ENCODE data around the gene ANGPTL2.
A peak's percentile ranks its signal among the peaks of the same experiment; 100 is the strongest.

ANGPTL2 gene

DNA sequence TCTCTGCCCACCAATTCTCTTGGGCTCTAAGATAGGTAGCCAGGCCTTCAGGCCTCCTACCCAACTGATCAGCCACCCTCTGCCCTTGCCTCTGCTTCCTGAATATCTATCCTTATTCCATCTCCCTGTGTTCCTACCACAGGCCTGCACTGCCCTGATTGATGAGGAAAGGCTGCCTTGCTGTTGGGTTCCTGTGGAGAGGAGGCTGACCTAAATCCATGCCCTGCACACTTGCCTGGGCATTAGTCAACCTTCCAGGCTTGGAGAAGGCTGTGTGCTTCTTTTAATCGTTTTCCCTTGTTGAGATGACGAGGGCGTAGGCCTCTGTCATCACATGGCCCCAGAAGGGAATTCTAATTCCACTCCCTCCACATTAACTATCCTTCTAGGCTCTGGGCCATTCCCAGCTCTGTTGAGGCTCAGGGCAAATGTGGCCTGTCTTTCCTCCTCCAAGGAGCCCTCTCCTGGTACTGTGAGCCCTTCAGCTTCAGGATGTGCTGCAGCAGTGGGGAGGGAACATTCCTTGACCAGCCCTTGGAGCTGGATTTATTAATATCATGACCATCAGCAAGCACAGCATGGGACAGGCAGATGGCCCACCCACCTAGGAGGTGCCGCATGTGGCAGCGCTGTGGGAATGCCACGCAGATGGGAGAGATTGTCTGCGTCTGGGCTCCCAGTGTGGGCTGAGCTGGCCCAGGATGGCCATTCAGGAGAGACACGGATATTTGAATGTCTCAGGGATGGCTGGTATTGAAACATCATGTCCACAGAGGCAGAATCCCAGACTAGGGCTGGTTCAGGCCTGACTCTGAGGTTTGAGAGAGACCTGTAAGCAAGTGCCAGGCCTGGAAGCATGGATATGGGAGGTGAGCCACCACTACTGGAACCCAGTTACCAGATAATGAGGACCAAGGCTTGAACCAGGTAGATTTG is 40.9 kb downstream of the ANGPTL2 start:
- no peak for DNase-seq (ENCODE audit: low read depth, low spot score)
- no peak overlapping the region for H3K27ac ChIP-seq

DNA sequence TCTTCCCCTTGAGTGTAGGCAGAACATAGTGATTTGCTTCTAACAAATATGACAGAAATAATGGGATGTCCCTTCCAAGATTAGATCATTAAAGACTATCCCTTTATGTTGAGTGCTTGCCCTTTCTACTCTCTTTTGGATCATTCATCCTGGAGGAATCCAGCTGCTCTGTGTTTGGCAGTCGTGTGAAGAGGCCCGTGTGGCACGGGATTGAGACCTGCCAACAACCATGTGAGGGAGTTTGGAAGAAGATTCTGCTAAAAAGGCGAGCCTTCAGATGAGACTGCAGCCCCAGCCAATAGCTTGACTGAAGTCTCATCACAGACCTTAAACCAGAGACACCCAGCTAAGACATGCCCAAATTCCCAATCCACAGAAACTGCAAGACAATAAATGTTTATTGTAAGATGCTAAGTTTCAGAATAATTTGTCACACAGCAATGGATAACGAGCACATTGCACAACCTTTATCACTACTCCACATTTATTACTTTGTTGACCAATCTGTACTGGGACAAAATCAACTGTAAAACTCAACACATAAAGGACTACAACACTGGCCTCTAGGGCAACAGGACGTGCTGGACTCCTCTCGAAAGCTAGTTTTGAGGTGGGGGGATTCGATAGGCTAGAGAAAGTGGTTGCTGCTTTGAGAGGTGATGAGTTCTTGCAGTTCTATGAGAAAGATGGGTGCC is 42.8 kb downstream of the ANGPTL2 start:
- no peak overlapping the region for H3K27ac ChIP-seq
- no peak for DNase-seq (ENCODE audit: low read depth, low spot score)

DNA sequence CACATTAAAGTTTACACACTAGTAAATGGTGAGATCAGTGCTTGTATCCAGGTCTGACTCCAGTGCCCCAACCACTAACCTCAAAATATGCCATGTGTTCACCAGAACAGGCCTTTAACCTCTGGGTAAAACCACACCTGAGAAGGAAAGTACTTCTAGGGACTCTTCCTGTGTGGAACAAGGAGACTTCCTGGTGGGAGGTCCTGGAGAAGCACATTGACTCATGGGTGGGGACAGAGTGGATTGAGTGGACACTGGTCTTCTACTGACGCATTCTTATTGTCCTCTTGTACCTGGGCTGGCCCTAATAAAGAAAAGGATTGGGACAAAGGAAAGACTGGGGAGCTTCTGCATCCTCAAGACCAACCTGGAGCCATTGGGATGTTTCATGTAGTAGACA is 43.4 kb downstream of the ANGPTL2 start:
- DNase-seq (ENCODE audit: low read depth, low spot score) = no peak
- H3K27ac ChIP-seq = no peak overlapping the region

DNA sequence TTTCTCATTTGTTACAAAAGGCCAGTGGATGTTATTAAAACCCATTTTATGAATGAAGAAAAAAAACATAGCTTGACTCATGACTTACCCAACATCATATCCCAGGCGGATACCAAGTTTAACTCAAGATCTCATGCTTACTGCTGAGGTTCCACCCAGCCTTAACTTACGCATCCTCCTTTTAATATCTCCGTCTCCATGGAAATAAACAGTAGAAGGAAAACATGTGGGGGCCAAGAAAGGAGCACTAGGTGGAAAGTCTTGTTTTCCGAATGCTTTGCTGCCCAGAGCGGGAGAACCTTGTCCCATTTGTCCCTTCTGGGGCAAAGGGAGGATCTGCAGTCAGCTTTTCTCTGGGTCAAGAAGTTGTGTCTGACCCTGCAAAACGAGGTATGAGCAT is 44.1 kb downstream of the ANGPTL2 start:
- no peak for DNase-seq (ENCODE audit: low read depth, low spot score)
- H3K27ac ChIP-seq = no peak overlapping the region

DNA sequence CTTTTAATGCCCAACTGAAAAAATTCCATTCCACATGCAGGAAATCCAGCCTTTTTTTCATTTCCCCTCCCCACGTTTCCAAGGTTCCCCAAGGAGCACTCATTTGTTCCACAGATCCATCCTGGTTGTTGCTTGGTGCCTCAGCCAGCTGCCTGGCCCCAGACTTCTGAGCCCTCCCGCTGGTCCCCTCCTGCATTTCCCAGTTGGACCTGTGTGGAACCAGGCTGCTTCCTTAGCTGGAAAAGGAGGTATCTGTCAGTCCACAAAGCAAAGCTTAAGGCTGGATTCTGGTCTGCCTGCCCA is 44.8 kb downstream of the ANGPTL2 start:
- H3K27ac ChIP-seq = no peak overlapping the region
- DNase-seq (ENCODE audit: low read depth, low spot score) = no peak

DNA sequence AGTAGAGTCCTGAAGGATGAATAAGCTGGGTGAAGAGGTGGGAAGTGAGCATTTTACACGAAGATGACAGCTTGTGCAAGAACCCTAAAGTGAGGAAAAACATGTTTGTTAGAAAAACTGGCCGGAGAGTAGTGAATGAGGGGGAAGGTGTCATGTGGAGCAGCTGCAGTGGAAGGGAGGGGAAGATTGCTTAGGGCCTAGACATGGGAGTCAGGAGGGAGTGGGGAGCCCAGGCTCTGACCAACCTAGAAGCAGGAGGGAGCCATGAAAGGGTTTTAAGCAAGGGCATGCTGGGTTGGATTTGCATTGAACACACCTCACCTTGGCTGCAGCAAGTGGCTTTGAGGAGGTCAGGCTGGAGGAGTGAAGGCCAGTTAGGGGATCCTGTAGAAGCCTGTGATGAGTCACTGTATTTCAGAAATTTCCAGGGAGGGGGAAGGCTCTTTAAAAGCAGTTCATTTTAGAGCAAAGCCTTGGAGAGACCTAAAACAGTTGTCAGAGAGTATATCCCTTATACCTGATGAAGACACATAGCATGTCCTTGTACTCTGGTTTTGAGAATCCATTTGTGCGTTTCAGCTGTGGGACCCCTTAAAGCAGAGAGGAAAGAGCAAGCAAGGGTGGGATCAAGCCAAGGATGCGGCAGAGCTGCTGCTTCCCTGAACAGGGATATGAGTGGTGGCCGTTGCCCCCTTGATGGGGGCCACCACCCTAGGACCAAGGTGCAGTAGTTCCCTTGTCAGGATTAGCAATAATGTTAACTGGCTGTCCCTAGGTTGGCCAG is 45.4 kb downstream of the ANGPTL2 start:
- no peak overlapping the region for H3K27ac ChIP-seq
- no peak for DNase-seq (ENCODE audit: low read depth, low spot score)

DNA sequence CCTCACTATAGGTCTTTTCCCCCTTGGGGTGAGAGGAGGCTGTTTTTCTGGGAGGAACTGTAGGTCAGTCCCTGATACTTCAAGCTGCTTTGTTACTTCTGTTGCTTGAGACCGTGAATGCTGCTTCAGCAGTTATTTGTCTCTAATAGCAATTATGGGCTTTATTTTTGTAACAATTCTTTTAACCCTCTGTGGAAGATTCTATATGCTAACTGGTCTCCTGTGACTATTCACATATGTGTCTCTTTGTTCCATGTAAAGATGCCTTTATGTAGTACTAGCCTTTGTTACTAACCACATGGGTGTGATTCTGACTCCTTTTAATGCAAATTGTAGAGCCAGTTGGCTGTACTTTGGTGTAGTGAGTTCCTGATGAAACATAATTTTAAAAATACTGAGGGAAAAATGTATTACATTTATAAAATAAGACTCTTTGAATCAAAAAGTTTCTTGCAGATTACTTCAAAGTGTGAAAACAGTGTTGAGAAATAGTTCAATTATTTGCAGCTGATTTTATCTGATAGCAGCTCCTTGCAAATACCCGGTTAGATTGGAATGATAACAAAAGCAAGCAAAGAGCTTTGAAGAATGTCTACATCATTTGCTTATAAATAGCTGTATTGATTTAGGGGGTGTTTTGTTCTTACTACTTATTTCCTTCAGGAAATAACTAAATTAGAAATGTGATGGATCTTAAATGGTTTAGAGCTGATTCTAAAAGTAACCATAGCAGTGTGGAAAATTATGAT is 46.6 kb downstream of the ANGPTL2 start:
- no peak for DNase-seq (ENCODE audit: low read depth, low spot score)
- no peak overlapping the region for H3K27ac ChIP-seq

DNA sequence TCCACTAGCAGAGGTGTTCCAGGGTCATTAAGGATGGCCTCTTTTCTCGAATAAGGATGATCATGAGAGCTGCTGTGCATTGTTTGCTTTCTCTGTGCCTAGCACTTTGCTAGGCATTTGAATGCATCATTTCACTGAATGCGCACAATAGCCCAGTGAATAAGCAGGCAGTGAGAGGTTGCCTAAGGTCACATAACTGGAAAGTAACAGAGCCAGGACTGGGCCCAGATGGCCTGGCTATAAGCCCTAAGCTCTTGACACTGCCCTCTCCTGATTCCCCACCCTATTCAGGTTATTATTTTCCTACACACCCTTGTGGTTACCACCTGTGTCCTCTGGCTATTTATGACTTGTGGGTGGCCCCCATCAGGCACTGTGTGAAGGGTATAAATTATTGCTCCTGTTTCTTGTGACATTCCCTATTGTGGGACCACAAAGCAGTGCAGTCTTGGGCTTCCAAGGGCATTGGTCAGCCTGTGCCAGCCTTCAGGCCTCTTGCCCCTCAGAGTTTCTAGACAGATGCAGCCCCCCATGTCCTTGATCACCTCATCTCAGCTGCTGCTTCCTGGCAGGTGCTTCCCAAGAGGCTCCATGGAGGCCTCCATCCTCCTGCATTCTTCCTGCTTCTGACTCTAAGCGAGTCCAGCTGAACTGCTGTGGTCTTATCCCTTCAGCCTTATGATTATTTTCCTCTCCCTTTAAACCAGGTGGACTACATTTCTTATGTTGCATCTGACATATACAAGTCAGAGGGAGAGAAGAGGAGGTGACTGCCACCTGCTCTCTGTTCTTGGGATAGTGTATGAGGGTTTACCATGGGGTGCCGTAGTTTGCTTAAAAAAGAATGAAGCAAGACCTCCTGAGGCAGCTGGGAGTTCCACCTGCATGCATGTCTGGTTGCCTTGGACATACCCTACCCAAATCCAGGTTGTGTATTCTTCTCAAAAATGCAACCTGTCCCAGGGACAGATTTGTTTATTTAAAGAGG is 47.6 kb downstream of the ANGPTL2 start:
- DNase-seq (ENCODE audit: low read depth, low spot score) = no peak
- H3K27ac ChIP-seq = no peak overlapping the region

DNA sequence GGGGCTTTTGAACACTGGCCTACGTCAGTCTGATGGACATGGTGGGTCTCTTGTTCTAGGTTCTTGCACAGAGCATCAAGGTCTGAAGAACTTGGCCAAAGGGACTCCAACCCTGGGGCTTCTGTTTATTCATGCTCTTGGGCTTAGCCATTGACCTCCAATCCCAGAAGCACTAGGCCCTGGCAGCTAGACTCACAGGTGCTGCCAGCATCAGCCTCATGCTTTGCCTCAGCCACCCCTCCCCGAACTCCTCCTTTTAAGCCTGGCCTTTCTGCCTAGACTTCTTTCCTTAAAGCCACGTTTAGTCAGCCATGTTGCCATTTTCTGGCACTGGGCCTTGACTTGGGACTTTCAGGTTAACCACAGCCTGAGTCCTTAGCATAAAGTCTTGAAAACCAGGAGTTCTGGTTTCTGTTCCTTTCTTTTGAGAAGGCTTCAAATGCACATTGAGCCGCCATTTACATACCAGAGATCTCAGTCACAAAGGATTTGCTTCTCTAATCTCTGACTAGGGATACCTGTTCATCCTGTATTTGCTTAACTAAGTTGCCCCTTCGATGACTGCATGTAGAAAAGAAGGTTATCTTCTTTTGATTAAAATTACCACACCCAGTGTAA is 54.7 kb downstream of the ANGPTL2 start:
- peak overlapping the region; percentile 68 for H3K27ac ChIP-seq
- peak; percentile 83 for DNase-seq (ENCODE audit: low read depth, low spot score)

DNA sequence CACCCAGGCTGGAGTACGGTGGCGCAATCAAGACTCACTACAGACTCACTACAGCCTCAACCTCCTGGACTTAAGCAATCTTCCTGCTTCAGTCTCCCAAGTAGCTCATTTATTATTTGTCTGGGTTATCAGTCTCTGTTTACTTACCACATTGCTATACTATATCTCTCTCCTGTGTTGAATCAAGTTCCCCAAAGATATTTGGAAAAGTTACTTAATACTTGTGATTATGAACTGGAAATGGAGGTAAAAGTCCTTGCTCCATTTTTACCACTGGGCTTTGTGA is 55.6 kb downstream of the ANGPTL2 start:
- peak overlapping the region; percentile 68 for H3K27ac ChIP-seq
- no peak for DNase-seq (ENCODE audit: low read depth, low spot score)

DNA sequence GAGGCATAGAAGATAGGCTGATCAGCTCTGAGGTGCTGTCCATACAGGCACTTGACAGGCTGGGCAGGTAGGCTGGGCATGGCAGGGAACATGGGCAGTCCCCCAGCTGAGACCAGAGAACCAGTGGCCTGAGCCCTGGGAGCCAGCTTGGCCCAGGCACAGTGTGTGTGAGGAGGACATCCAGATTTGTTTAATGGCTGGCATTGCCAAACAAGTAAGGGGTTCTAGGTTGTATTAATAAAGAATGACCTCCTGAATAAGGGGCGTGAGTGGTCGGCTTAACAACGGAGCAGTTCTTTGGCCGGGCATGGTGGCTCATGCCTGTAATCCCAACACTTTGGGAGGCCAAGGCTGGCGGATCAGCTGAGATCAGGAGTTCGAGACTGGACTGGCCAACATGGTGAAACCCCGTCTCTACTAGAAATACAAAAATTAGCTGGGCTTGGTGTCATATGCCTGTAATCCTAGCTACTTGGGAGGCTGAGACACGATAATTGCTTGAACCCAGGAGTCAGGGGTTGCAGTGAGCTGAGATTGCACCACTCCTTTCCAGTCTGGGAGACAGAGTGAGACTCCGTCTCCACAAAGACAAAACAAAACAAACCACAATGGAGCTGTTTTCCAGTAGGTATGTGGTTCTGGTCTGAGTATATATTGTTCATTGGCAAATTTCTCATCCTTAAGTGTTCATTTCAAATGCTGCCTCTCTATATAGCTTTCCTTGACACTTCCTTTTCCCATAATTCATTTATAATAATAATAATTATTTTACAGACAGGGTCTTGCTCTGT is 56.2 kb downstream of the ANGPTL2 start:
- no peak for DNase-seq (ENCODE audit: low read depth, low spot score)
- H3K27ac ChIP-seq = no peak overlapping the region

DNA sequence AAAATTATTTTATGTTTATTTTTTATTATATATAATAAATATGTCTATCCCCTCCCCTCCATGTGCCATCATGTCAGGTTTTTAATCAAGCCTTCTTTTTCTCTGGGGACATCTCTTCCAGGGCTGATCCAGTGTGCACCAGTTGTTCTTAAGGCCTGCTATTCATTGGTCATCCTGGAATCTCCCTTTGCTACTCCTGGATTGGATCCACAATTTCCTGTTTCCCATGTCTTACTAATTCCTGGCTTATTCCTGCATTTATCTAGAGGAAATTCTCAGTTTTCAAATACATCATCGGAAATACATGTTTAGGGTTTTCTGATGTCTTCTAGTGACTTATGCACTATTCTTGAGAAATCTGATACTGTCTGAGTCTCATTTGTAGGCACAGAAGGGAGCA is 56.8 kb downstream of the ANGPTL2 start:
- H3K27ac ChIP-seq = no peak overlapping the region

DNA sequence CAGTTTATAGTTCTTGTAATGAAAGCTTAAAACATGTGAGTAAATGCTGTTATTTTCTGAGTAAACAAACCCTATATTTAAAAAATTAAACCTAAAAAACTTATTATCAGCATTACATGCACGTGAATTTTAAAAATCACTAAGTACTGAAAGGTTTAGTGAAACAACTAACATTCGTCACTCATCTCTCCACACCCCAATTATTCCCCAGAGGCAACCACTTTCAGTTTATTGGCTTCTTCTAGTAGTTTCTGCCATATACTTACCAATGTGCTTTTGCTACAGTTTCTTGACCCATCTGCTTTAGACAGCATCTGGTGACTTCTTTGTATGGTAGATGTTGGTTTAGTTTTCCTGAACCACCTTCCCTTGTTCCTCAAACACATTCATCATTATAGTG is 58.1 kb downstream of the ANGPTL2 start:
- no peak for DNase-seq (ENCODE audit: low read depth, low spot score)

More for the DNA sequence above, 56.8 kb downstream of the ANGPTL2 start:
- DNase-seq (ENCODE audit: low read depth, low spot score) = no peak

DNA sequence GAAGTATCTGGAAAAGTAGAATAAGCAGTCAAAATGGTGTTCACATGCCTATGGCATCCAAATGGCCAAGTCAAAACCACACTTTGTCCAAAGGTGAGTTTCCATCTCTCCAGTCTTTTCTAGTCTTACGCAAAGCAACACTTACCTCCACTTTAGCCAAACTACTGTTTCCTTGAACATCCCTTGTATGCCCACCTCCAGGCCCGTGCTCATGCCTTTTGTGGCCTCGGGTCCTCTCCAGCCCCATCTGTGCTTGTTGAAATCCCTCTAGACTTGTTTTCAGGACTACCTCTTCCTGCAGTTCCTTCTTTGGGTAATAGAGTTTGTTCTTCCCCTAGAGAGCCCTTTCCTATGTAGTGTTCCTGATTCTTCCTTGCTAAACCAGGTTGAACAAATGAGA is 61.0 kb downstream of the ANGPTL2 start:
- no peak for DNase-seq (ENCODE audit: low read depth, low spot score)
- no peak overlapping the region for H3K27ac ChIP-seq

More for the DNA sequence above, 58.1 kb downstream of the ANGPTL2 start:
- no peak overlapping the region for H3K27ac ChIP-seq

DNA sequence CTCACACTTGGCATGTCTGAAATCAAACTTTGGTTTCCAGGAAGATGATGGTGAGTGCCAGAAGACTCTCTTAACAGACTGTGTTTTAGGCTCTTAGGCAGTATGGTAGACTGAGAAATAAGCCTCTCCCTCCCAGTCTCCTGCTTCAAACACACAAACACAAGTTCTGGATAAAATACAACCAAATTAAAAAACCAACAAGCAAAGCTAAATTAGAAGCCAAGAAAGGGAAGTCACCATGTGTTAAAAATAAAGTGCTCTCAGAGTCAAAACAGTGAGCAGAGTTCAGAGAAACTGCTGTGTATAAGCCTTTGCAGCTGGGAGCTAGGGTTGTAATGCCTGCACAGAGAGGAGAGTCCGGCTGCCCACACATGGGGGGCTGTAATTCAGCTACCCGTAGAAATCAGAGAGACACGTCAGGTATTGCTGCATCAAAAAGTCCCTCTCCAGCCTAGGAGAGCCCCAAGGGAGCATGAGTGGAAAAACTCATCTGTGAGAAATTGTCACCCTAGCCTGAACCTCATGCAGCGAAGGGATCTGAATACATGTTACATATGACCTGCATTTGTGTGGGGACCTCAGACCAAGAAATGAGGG is 62.6 kb downstream of the ANGPTL2 start:
- H3K27ac ChIP-seq = no peak overlapping the region
- no peak for DNase-seq (ENCODE audit: low read depth, low spot score)

DNA sequence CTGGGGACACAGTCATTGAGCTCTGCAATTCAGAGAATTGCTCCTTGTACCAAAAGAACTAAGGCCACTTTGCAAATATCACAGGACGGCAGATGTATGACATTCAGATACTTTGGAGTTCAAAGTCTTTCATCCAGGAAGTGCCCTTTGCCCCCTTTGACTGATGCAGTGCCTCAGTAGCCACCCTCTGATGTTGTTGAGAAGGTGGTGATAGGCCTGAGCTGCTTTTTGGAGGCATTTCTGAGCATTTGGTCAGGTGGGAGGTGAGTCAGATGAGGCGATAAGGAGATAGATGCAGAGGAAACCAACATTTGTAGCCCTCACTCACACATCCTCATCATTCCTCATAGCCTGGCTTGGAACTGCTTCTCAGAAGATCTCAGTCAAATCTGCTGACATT is 63.4 kb downstream of the ANGPTL2 start:
- H3K27ac ChIP-seq = no peak overlapping the region
- DNase-seq (ENCODE audit: low read depth, low spot score) = no peak

DNA sequence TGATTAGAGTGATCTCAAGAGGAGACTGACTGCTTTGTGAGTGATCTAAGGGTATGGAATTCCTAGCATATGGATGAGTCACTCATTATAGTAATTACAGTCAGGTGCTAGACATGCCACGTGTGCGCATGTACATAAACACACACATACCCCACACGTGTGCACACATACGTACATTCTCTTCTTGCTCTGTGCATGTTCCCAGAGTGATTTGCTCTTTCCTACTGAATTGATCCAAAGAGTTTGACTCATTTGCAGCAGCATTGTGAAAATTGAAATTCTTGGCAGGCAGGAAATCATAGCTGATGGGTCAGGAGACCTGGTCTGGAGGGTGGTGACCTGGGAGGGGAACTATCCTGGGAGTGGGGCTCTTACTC is 63.8 kb downstream of the ANGPTL2 start:
- DNase-seq (ENCODE audit: low read depth, low spot score) = no peak
- no peak overlapping the region for H3K27ac ChIP-seq

Measured in epithelial cell of prostate (primary cell).